HG03342 (cell line): Measurements from ENCODE around the gene CALCB.

Source experiments
- ATAC-seq: cut with Tn5 transposase; IDR thresholded peaks from one replicate; pipeline ENCODE4 v1.9.1; 2021; ENCODE audit warnings: mild to moderate bottlenecking, moderate library complexity; ENCODE audit not compliant: unreplicated experiment

CALCB gene

DNA sequence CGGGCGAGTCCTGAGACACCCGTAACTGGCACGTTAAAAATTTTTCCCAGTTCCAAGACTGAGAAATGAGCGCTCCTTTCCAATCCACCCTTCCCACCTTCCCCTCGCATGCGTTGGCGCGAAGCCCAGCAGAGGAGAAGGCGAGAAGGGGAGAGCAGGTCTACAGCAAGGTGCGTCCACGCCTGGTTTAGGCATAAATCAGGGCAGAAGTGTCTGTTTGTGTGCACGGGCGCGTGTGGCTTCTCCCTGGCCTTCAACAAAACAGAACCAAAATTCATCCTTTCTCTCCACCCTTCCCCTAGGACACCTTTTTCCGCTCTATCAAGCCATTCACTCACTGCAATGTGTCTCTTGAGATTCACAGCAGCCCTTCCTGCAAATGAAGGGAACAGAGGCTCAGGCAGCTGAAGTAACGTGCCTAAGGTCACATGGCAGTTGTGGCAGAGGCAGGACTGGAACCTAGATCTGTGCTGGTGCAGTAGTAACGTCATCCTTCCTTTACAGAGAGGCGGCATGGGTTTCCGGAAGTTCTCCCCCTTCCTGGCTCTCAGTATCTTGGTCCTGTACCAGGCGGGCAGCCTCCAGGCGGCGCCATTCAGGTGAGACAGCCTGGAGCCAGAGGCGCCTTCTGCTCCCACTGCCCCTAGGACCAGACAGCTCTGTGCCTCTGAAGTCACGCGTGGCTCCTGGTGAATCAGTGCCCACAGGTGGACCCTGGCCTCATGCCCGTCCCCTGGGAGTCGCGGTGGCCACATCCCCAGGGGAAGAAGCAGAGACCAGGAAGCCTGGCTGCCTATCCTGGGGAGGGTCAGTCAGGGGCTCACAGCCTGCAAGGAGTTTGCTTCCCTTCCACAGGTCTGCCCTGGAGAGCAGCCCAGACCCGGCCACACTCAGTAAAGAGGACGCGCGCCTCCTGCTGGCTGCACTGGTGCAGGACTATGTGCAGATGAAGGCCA, 1.1 kb downstream of the CALCB start:
- ATAC-seq = peak; percentile 92

DNA sequence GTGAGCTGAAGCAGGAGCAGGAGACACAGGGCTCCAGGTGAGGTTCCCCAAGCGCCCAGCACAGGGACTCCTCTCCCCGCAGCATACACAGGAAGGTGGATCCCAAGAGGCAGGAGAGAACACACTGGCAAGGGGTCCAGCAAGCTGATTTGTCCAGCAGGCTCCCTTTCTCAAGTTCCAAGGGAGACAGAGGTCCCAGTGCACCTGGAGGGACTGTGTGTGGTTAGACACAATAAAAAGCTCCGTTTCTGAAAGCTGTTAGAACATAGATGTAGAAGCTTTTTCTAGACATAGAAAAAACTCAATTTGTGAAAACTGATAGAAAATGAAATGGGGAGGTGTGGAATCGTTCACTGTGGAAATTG, 1.8 kb downstream of the CALCB start:
- no peak for ATAC-seq

DNA sequence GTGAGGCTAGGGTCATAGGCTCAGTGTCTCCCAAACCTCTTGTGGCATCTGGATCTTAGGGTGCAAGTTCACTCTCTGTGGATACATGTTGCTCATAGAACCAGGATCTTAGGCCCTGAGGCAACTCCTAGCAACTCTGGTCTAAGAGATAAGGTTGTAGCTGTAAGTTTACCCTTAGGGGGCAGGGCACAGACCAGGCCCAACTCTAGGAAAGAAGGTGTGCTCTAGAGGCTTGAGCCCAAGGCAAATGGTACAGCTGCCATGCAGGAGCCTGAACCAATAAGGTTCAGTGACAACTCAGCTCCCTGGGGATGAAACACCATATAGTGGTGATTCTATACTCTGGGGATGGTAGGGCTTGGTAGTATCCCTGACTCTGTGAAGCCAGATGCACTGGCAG, 17.8 kb downstream of the CALCB start:
- no peak for ATAC-seq

DNA sequence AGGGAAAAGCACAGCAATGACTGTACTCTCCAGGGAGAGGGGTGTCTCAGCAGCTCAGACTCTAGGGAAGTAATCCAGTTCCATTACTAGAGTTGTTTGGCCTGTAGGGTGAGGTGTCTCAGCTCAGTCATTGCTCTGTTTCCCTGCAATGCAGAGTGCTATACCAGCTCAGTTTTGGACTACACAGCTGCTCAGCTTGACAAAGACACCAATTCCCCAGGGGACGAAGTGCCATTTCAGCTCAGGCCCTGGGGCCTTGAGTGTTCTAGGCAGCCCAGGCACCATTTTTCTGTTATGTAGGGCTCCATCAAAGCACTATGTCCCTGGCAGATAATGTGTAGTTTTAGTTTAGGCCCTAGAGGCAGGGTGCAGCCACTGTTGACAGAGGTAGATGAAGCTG, 18.2 kb downstream of the CALCB start:
- ATAC-seq = no peak

DNA sequence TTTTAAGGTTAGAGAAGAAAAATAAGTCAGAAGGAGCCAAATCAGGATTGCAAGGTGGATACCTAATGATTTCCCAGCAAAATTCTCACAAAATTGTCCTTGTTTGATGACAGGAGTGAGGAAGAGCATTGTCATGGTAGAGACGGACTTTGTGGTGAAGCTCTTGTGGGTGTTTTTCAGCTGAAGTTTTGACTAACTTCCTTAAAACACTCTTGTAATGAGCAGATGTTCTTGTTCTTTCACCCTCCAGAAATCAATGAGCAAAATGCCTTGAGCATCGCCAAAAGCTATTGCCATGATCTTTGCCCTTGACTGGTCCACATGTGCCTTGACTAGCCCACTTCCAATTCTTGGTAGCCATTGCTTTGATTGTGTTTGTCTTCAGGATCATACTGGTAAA, 20.0 kb downstream of the CALCB start:
- peak; percentile 81 for ATAC-seq

DNA sequence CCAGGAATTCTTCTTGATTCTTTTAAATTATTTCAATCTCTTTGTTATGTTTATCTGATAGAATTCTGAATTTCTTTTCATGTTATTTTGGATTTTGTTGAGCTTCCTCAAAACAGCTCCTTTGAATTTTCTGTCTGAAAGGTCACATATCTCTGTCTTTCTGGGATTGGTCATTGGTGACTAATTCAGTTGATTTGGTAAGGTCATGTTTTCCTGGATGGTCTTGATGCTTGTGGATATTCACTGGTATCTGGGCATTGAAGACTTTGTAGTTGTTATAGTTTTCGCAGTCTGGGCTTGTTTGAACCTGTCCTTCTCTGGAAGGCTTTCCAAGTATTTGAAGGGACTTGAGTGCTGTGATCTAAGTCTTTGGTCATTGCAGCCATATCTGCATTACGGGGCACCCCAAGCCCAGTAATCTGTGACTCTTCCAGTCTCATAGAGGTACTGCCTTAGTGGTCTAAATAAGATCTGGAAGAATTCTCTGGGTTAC, 22.4 kb downstream of the CALCB start:
- ATAC-seq = no peak

DNA sequence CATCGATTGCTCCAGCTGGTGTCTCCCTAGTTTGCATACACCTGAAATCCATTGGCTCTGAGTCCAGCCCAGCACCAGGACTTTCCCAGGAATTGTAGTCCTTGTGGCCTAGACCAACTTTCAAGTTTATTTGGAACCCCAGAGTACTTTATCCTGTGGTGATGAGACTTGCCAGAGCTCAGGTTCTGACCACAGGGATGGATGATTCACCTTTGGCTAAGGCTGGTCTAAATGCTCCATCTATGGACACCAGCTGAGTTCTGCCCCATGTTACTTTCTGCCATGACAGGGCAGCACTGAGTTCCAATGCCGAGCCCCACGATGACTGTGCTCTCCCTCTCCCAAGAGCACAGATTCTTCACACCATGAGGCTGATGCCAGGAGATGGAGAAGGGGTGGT, 24.0 kb downstream of the CALCB start:
- ATAC-seq = no peak

DNA sequence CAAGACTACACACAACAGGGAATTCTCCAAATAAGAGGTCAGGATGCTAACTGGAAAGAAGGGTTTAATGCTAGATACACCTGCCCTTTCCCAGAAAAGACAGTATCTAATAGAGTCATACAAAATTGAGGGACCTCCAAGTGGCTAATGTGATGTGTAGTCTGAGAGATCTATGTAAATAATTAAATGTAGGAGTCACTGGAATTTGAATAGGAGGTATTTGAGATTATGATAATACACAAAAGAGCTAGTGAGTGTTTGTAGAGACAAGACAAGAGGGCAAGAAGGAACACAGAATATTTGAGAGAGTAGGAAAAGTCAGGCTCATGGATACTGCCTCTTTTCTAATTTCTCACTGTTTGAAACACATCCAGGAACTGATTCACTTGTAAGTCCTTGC, 25.9 kb downstream of the CALCB start:
- ATAC-seq = no peak

DNA sequence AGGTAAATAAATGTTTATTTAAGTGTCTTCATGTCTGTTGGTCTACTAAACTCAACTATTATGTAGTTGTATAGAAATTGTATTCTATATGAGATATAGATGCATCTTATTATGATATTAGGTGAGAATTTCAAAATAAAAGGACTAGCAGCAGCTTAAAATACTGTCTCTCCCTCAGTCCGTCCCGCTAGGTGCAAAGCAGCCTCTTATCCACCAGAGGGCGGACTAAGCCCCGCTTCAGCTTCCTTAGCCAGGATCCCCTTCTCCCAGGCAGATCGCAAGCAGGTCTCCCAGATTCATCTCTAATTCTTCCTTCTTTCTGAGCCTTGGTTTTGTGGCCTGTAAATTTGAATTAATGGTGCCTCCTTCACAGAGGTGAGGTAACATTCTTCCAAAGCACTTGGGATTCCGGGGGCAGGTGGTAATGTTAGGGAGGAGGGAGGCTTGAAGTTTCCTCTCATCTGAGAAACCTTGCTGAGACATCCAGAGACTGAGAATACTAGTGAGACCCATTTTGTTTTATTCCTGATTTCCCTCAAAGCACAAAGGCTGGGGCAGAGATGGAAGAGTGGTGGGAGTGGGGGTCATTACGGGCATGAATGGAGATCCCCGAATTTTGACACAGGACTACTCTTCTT, 27.8 kb downstream of the CALCB start:
- peak; percentile 85 for ATAC-seq

DNA sequence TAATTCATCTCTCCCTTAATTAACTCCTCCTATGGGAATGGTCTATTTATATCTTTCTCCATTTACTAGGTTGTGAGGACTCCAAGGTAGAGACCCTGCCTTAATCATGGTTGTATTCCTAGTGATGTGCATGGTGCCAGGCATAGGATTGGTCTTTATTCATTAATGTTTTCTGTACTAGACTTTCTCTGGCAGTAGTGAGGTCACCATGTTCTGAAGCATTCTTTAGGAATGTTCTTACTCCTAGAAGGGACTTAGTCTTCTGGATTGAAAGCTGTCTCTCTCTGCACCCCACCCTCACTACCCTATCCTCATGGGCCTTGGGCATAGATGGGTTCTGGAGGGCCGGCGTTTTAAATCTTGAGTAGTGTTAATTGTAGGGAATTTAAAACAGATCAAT, 30.8 kb downstream of the CALCB start:
- no peak for ATAC-seq

DNA sequence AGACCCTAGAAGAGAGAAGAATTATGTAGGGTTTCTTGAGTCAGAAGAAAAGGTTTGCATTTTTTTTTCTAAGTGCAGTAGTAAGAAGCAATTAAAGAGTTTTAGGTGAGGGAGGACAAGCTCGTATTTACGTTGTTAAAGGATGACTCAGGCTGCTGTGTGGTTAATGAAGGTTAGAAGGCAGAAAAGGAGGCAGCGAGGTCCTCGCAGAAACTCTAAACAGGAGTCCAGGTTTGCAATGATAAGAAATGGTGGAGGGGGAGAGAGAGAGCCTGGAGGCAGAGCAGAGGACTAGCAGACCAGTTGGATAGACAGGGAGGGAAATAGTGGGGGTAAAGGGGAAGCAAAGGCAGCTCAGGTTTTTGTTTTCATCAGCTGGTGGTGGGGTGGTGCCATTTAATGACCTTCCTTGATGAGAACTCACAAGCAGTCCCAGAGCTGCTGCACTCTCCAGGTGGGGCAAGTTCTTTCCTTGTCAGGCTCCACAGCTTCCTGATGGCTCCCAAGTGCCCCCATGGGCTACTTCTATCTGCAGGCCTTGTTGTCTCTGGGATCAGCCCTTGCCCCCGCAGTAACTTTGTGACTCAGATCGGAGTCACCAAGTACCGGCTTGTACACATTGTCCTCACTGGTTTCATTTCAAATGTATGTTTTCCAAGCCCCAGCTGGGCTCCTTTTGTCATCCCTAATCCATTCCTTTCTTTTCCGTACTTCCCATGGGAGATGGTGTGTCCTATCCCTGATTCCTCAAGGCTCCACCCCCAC, 33.0 kb downstream of the CALCB start:
- no peak for ATAC-seq

DNA sequence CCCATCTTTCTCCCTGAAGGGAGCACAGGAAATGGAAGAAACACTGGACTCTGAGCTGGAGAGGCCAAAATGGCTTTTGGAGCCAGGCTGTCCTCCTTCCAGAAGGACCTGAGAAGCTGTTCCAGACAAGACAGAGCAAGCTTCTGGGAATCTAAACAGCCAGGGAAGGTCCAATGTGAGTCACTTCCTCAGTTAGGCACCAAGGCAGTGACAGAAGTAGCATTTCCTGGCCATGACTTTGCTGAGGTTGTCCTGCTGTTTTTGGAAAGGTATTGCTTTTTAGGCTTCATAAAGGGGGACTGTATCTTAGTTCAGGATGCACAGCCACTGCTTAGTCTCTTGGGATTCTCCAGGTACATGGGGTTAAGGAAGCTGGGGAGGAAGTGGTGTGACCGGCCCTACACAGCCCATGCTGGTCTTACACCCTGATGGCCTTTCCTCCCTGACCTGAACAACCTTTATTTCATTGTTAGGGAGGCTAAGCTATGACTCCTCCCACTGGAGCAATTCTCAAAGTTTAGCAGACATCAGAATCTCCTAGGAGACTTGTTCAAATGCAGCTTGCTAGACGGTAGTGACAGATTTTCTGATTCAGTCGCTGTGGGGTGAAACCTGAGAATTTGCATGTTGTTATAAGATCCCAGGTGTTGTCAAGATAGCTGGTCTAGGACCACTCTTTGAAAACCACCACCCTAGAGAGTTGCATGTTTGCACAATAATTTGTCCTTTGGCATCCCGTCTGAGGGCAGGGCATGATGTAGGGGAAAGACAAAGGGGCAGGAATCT, 34.5 kb downstream of the CALCB start:
- peak; percentile 71 for ATAC-seq

DNA sequence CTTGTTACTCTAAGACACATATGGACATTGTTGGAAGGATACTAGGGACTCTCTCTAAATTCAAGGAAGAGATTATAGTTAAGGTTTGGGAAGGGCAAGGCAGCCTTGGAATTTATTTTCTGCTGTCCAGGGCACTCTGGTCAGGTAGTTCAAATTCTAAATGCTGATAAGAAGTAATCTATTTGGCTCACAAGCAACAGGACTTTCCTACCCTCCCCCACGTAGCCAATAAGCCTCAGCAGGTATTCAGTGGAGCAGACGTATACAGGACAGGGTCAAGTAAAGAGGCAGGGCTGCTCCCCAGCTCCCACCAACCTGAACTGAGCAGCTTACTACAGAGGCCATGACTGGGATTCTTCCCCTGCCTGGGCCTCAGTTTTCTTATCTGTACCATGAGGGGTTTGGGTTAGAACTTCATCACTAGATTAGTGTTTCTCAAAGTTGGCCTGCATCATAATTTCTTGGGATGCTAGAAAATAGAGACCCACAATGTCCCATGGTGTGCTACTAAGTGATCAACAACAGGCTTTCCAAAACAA, 35.3 kb downstream of the CALCB start:
- no peak for ATAC-seq

DNA sequence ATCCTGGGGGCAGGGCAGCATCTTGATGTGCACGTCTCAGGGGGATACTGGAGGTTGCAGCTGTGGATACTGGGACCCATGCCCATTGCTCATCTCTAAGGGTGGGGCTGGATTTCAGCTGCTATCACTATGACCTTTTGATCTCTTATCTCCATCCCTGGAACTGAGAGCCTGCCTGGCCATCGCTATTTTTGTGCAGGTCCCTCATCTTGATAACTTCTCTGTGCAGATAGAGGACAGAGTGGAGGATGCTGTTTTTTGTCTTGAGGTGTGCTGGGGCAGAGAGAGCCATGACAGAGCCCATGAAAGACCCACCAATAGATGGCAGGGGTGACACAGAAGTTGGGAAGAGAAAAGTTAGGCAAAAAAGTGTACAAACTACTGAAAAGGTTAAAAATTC, 36.2 kb downstream of the CALCB start:
- no peak for ATAC-seq

DNA sequence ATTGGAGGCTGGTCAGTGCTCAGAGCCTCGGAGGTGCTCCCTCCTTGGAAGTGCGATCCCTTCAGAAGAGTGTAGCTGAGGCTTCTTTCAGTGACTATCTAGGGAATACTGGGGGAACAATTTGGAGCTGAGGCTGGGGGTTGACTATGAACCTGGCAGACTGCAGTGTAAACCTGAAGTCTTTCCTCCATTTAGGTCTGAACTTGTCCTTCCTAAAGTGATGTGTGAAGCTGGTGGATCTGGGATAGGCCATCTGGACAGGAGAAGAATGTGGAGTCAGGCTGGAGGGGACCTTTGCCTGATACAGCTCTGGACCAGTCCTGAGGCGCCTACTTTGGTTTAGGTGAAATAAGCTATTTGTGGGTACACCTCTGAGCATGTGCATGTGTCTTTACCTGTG, 37.8 kb downstream of the CALCB start:
- no peak for ATAC-seq

DNA sequence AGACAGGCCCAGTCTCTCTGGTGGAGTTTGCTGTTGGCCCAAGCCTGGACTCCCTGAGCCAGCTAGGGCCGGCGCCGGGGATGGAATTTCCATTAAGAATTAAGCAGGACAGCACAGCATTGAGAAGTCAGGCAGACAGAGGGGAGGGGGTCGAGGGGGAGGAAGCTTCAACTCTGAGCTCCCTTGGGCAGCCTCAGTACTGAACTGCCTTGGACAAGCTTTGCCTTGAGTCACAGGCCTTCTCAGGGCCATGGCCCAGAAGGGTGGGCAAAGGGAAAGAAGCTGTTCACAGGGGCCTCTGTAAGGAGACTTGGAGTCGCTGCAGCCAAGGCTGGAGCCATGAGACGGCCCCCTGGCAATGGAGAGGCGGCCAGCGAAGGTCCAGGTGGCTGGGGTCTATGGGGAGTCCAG, 38.7 kb downstream of the CALCB start:
- ATAC-seq = no peak

DNA sequence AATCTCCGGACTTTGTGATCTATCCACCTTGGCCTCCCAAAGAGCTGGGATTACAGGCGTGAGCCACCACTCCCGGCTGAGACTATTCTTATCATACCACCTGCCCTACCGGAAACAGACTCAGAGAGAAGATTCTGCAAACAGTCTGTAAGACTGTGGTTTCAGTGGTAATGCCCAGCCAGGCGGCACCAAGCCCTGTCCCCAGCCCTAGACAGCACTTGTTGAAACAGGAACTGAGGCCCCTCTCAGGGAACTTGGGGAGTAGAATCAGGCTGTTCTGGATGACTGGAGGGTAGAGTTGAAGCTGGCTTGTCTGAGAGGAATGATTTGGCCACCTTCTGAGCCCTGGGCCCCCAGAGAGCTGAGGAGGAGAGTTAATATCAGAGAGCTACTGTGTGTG, 40.0 kb downstream of the CALCB start:
- ATAC-seq = peak; percentile 96

DNA sequence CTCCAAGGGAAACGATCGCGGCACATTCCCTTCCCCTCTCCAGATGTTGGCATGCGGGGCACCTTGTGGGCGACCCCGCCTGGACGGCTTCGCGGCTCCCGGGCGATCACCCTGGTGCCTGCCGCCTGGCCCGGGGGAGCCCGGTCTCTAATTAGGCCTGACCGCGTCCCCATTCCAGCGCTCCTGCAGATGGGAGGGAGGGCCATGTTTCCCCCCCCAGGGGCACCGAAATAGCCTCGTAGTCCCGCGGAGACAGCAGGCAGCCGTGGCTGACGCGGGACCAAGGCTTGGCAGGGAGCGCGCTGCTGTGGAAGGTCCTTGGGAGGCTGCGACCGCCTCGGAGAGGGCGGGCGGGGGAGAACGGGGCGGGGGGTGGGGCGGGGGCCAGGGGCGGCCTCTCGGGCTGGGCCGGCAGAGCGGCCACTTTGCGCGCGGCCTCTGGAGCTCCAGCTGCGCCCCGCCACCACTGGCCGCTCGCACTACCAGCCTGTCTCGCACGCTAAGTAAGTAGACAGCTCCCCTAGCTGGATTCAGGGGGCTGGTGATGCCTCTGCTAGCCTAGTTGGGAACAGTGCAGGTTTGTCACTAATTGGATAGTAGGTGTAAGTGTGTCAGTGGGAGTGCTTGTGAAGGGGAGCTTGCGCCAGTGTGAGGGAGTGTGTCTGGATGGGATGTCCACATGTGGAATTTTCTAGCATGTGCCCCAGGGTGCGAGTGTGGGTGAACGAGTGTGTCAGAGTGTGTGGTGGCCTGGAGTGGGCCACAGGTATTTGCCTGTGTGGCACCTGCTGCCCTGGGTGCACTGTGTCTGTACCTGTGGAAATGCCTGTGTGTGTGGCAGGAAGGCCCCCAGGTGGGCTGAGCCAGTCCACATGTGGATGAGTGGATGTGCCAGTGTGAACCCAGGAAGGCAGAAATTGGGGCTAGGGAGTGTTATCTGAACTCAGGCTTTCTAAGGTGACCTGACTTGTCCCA, 41.4 kb downstream of the CALCB start, which contains the start of gene INSC:
TSS of gene INSC (plus strand) at position 423 of the 975 bp plus-strand sequence. CDS start 34,252 bp downstream, outside the sequence.
- no peak for ATAC-seq

DNA sequence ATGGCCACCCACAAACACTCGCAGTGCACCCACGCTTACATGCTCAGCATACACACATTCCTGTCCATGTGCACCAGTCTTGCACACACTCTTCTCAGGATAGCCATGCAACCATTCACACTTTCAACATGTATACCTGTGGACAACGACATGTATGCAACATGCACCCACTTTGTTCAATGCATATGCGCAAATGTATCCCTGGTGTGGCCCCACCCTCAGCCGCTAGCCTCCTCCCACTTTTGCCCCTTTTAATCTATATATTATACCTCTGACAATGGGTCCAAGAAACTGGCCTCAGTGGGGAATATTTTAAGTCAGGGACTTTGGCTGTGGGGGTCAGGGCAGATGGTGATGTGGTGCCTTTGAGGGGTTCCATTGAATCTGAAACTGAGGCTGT, 42.3 kb downstream of the CALCB start:
- ATAC-seq = no peak
